Neutrophil (primary cell): ENCODE data around the gene MVB12B.

Experiments
- H3K27ac ChIP-seq: fragments of 200-600 bp; sonication (generic); 2 replicates; pipeline ENCODE4 v1.5.1; 2016; ENCODE audit warnings: mild to moderate bottlenecking, moderate library complexity
- H3K27me3 ChIP-seq: fragments of 200-600 bp; sonication (generic); 2 replicates; pipeline ENCODE4 v1.6.0; 2016; ENCODE audit warnings: mild to moderate bottlenecking
- H3K36me3 ChIP-seq: fragments of 200-600 bp; sonication (generic); 2 replicates; pipeline ENCODE4 v1.5.1; 2017
- H3K4me1 ChIP-seq, 2 experiments: fragments of 200-600 bp in 1 of 2; sonication (generic) in 1 of 2; 1 replicate in 1 of 2; 2 replicates in 1 of 2; pipeline versions ENCODE4 v1.5.1 to v1.6.1; 2013 to 2016; ENCODE audit warnings: low read depth in 1 of 2, low read length in 1 of 2, mild to moderate bottlenecking in 1 of 2, moderate library complexity in 1 of 2; ENCODE audit not compliant: control insufficient read depth in 1 of 2, insufficient read depth in 1 of 2
- H3K4me3 ChIP-seq, 2 experiments: fragments of 200-600 bp in 1 of 2; sonication (generic) in 1 of 2; 1 replicate in 1 of 2; 2 replicates in 1 of 2; pipeline ENCODE4 v1.5.1; 2013 to 2016; ENCODE audit warnings: low read depth in 1 of 2, low read length in 1 of 2, mild to moderate bottlenecking in 1 of 2, moderate library complexity in 1 of 2
- H3K9me3 ChIP-seq: fragments of 200-600 bp; sonication (generic); 2 replicates; pipeline ENCODE4 v1.5.1; 2016
- TF ChIP-seq, protein P1 (sequence below): fragments of 200-600 bp; sonication (generic); IDR thresholded peaks from 2 replicates; pipeline ENCODE4 v1.5.1; 2016; ENCODE audit warnings: antibody characterized with exemption

The MVB12B gene

DNA sequence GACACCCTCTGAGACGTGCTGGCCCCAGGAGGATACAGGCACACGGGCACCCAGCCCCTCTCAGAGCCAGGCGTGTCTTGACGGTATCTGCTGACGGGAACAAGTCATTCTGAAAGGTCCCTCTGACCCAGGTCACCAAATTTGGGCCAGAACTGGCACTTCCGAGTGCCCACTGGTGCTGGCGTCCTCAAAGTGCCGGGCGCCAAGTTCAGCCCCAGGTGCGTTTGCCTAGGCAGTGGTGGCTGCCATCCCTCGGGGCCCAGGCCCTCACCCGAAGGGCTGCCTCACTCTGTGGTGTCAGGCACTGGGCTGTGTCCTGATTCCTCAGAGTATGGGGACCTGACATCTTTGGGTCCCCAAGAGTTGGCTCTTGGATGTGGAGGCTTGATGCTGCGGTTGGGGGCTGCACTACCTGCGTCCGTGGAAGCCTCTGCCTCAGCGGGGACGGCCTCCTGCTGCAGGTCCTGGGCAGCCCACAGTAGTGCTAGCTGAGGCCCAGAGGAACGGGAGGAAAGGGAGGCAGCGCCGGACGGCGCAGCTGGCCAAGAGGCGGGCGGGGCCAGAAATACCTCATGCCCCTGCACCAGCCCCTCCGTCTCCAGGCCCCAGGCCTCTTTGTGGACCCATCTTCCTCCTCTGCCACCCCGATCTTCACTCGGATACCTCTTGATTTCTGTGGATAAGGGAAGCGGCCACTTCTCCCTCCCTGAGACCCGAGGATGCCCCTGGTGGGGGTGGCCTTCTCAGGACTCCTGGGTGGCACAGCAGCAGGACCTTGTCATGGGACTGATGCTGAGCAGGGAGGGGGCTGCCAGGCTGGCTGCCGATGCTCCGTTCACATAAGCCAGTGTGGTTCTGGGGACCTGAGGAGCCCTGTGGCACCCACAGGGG, 177.7 kb downstream of the MVB12B start:
- Histone ChIP-seq H3K27me3 (peaks cover 15% of the 10 kb centered on the region), H3K27ac (no peak overlapping the region), H3K9me3 (no peaks in the 10 kb centered on the region), H3K36me3 (peaks cover 45% of the 10 kb centered on the region), H3K4me3 (no peak overlapping the region), H3K4me1 (peaks cover 6 to 18% of the 10 kb centered on the region in 2 experiments)
- TF ChIP-seq, protein P1, sequence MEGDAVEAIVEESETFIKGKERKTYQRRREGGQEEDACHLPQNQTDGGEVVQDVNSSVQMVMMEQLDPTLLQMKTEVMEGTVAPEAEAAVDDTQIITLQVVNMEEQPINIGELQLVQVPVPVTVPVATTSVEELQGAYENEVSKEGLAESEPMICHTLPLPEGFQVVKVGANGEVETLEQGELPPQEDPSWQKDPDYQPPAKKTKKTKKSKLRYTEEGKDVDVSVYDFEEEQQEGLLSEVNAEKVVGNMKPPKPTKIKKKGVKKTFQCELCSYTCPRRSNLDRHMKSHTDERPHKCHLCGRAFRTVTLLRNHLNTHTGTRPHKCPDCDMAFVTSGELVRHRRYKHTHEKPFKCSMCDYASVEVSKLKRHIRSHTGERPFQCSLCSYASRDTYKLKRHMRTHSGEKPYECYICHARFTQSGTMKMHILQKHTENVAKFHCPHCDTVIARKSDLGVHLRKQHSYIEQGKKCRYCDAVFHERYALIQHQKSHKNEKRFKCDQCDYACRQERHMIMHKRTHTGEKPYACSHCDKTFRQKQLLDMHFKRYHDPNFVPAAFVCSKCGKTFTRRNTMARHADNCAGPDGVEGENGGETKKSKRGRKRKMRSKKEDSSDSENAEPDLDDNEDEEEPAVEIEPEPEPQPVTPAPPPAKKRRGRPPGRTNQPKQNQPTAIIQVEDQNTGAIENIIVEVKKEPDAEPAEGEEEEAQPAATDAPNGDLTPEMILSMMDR, result no peak

DNA sequence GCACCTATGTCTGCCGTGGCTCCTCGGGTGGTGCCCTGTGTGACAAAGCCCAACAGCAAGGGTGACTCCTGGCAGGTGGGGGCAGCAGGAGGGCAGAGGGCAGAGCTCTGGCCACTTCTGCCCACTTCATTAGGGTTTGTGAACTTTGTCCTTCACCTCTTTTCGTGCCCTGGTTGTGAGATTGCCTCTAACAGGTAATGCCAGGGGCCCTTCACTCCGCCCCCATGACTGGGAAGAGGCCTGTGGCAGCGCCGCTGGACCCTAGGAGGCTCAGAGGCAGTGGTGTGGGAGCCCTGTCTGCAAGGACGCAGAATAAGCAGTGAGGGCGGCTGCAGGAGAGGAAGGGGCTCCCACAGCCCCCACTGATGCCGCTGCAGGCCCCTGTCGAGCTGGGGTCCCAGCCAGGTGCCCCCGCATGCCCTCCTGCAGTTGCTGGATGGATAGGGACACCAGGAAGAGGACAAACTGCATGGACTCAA, 178.4 kb downstream of the MVB12B start:
- no peaks in the 10 kb centered on the region for H3K9me3 ChIP-seq
- TF ChIP-seq, protein P1, result no peak
- H3K36me3 ChIP-seq, result peaks cover 45% of the 10 kb centered on the region
- H3K4me1 ChIP-seq, result peaks cover 0 to 11% of the 10 kb centered on the region in 2 experiments
- H3K27ac ChIP-seq, result no peak overlapping the region
- H3K4me3 ChIP-seq, result no peak overlapping the region
- H3K27me3 ChIP-seq, result peaks cover 8% of the 10 kb centered on the region

DNA sequence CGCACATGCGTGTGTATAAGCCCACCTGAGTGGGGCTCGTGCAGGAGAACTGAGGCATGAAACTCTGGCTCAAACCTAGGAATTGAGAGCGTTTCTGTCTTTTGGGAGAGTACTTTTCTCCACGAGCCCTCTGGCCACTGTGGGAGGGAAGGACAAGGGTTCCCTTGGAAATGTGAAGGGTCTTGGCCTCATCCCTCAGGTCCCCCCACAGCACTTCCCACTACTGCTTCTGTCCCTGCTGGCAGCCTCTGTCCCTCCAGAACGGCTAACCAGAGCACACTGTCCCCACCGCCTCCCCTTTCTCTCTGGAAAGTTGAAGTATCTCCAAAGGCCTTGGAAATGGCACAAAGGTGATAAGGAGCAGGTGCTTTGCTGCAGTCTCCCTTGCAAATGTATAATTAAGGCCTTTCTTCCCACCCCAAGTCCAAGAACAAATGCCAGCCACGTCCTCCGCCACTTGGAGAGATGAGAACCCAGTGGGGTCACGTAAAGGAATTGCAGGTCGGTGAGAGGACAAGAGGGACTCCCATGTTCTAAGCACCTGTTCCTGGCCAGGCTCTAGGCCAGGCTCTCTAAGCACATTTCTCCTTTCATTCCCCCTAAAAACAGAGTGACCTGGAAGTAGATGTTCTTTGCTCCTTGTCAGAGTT, 179.2 kb downstream of the MVB12B start:
- no peak overlapping the region for H3K27ac ChIP-seq
- H3K4me1 ChIP-seq, result peaks cover 0 to 3% of the 10 kb centered on the region in 2 experiments
- no peak overlapping the region for H3K4me3 ChIP-seq
- H3K27me3 ChIP-seq, result peaks cover under 1% of the 10 kb centered on the region
- peaks cover 45% of the 10 kb centered on the region for H3K36me3 ChIP-seq
- no peaks in the 10 kb centered on the region for H3K9me3 ChIP-seq
- TF ChIP-seq, protein P1, result no peak

DNA sequence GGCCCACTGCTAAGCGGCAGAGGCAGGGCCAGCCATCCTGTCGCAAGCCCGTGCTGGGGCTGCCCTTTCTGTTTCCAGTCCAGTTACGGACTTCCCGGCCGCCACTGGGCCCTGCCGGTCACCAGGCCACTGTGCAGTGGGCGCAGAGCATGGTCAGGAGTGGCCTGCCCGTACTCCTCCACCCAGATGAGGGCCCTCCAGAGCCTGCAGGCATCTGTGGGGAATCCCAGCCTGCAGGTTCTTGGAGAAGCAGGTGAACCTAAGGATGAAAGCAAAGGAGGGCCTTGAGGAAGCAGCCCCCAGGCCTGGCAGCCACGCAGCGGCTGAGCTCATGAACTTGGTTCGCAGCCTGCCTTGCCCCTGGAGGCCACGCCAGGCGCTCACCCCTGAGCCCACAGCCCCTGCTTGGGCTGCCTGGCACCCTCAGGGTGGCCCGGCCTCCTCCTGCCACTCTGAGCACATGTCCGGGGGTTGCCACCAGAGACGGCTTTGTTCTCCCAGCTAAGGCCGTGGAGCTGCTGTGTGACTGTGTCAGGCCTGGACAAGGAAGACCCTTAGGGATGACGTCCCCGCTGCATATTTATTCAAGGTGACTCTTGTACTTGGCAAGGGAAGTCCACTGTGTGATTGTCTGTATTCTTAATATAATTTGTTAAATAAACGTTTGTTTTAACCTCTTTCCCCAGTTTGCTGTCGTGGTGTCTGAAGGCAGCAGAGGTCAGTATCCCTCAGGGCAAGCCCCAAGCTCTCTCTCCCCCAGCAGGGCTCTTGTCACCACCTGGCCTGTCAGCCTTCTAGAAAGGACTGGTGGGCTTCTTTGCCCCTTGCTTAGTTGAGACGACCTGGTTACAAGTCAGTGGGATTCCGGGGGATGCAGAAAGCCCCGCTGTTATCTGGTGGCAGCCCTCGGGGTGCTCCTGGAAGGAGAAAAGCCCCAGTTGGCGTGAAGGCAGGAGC, 180.0 kb downstream of the MVB12B start:
- no peak overlapping the region for H3K4me3 ChIP-seq
- no peaks in the 10 kb centered on the region for H3K9me3 ChIP-seq
- peaks cover 45% of the 10 kb centered on the region for H3K36me3 ChIP-seq
- no peaks in the 10 kb centered on the region for H3K4me1 ChIP-seq
- TF ChIP-seq, protein P1, result no peak
- H3K27me3 ChIP-seq, result no peaks in the 10 kb centered on the region
- no peak overlapping the region for H3K27ac ChIP-seq
